GM23248 (cell line): ENCODE data around the gene KRT79. TPM values are rescaled to one million over a fixed set of nuclear protein-coding genes. Genes with fewer than 3 reads are reported as not detected.

Experiments
- DNase-seq: peaks from one replicate; pipeline ENCODE4 v3.0.0-alpha.2; 2015
- H2AFZ ChIP-seq: fragments of 200-600 bp; sonication (generic); 2 replicates; pipeline ENCODE4 v1.6.1; 2016; ENCODE audit warnings: antibody characterized with exemption
- H3F3A ChIP-seq: fragments of 200-600 bp; sonication (generic); 2 replicates; pipeline ENCODE4 v1.6.1; 2016; ENCODE audit warnings: mild to moderate bottlenecking, antibody characterized with exemption, mixed run types; ENCODE audit not compliant: insufficient read depth
- H3K27ac ChIP-seq: fragments of 200-600 bp; sonication (generic); 2 replicates; pipeline ENCODE4 v1.5.1; 2016; ENCODE audit warnings: mild to moderate bottlenecking
- H3K27me3 ChIP-seq: fragments of 200-600 bp; sonication (generic); replicated peaks from 2 replicates; pipeline ENCODE4 v1.6.1; 2016; ENCODE audit warnings: mild to moderate bottlenecking; ENCODE audit not compliant: insufficient read depth
- H3K36me3 ChIP-seq: fragments of 200-600 bp; sonication (generic); 2 replicates; pipeline ENCODE4 v1.6.1; 2016; ENCODE audit warnings: low read depth, mild to moderate bottlenecking
- H3K4me1 ChIP-seq: fragments of 200-600 bp; sonication (generic); 2 replicates; pipeline ENCODE4 v1.6.1; 2016; ENCODE audit warnings: mild to moderate bottlenecking; ENCODE audit not compliant: insufficient read depth
- H3K4me2 ChIP-seq: fragments of 200-600 bp; sonication (generic); one replicate; pipeline ENCODE4 v1.6.1; 2016; ENCODE audit warnings: mild to moderate bottlenecking; ENCODE audit not compliant: unreplicated experiment
- H3K4me3 ChIP-seq: fragments of 200-600 bp; sonication (generic); 2 replicates; pipeline ENCODE4 v1.5.1; 2016; ENCODE audit warnings: mild to moderate bottlenecking
- H3K79me2 ChIP-seq: fragments of 200-600 bp; sonication (generic); 2 replicates; pipeline ENCODE4 v1.6.1; 2016; ENCODE audit warnings: mild to moderate bottlenecking; ENCODE audit not compliant: insufficient read depth
- H3K9ac ChIP-seq: fragments of 200-600 bp; sonication (generic); 2 replicates; pipeline ENCODE4 v1.6.1; 2016; ENCODE audit warnings: mild to moderate bottlenecking
- H3K9me2 ChIP-seq: fragments of 200-600 bp; sonication (generic); 2 replicates; pipeline ENCODE4 v1.6.1; 2016; ENCODE audit warnings: mixed run types, mild to moderate bottlenecking, moderate library complexity; ENCODE audit not compliant: insufficient read depth
- H3K9me3 ChIP-seq: fragments of 200-600 bp; sonication (generic); one replicate; pipeline ENCODE4 v1.6.1; 2017; ENCODE audit warnings: low read depth
- H4K20me1 ChIP-seq: fragments of 200-600 bp; sonication (generic); 2 replicates; pipeline ENCODE4 v1.6.0; 2016; ENCODE audit not compliant: insufficient read depth
- EZH2 ChIP-seq: fragments of 200-600 bp; sonication (generic); IDR thresholded peaks from 2 replicates; pipeline ENCODE4 v1.6.1; 2018; ENCODE audit warnings: antibody characterized with exemption, mild to moderate bottlenecking; ENCODE audit not compliant: insufficient read depth, poor library complexity, severe bottlenecking
- EZH2phosphoT487 ChIP-seq: fragments of 200-600 bp; sonication (generic); IDR thresholded peaks from 2 replicates; pipeline ENCODE4 v1.6.1; 2018; ENCODE audit warnings: antibody characterized with exemption, moderate library complexity, mild to moderate bottlenecking, low read depth; ENCODE audit not compliant: insufficient read depth
- WGBS, 2 experiments: methylation state at CpG; one replicate each; pipeline ENCODE4 v1.1.6; 2015 to 2017; ENCODE audit warnings: low lambda C conversion rate in 2 of 2, low coverage in 1 of 2; ENCODE audit errors: missing lambda C conversion rate in 2 of 2; 5-methylcytosine and 5-hydroxymethylcytosine counted together
- in situ Hi-C: fragments of 300-500 bp; cut with MboI; formaldehyde crosslinking; loops from 2 replicates; pipeline ENCODE4 v1.15.0; 2020
- polyA plus RNA-seq: library from polyadenylated mRNA; unstranded; fragments of >200 nt; fragmentation: Nextera tagmentation; extraction: Ambion mirVana; gene quantifications from 2 replicates; pipeline ENCODE4 v1.2.1, GENCODE V29; 2016
- total RNA-seq: library from RNA; depleted of rRNA; stranded (reverse); fragments of >200 nt; shearing (Covaris generic); gene quantifications from 2 replicates; pipeline ENCODE4 v1.2.3, GENCODE V29; 2014

KRT79 gene
- total and polyA plus RNA-seq, 2 experiments from 2014 or later, result 0.15 TPM; not detected in 1

- Histone ChIP-seq H3K27me3 (peaks cover 45% of the 10 kb centered on the region), H3K4me3 (no peak overlapping the region), H3K27ac (no peak overlapping the region), H3K4me2 (no peak overlapping the region), H3K9me3 (no peaks in the 10 kb centered on the region), H3K9ac (no peak overlapping the region), H3F3A (peaks cover 2% of the 10 kb centered on the region; the same call in 1 of the 2 replicates), H3K9me2 (no peaks in the 10 kb centered on the region), H3K4me1 (peaks cover 16% of the 10 kb centered on the region), H3K36me3 (no peaks in the 10 kb centered on the region), H4K20me1 (no peaks in the 10 kb centered on the region), H3K79me2 (no peaks in the 10 kb centered on the region), H2AFZ (no peak overlapping the region)
- in situ Hi-C loops, result no loop called here
- WGBS, 2 experiments, result 71% methylated on average over 10 of the region's 10 CpGs
- no peak for DNase-seq
- no peak for TF ChIP-seq EZH2
- TF ChIP-seq EZH2phosphoT487, result no peak
These were observed 41.7 kb downstream of the KRT79 start for GRCh38 chr12:52792185-52793029.

- no peaks in the 10 kb centered on the region for H3K36me3 ChIP-seq
- H3K79me2 ChIP-seq, result no peaks in the 10 kb centered on the region
- no peak overlapping the region for H3K9ac ChIP-seq
- in situ Hi-C loops, result no loop called here
- H4K20me1 ChIP-seq, result no peaks in the 10 kb centered on the region
- WGBS, 2 experiments, result 84 to 86% methylated on average over 12 of the region's 12 CpGs
- H3K4me1 ChIP-seq, result peaks cover 10% of the 10 kb centered on the region
- no peak overlapping the region for H3K27ac ChIP-seq
- no peak for DNase-seq
- no peaks in the 10 kb centered on the region for H3F3A ChIP-seq
- H3K4me3 ChIP-seq, result no peak overlapping the region
- peaks cover 51% of the 10 kb centered on the region for H3K27me3 ChIP-seq
- H2AFZ ChIP-seq, result no peak overlapping the region
- TF ChIP-seq EZH2 (no peak), EZH2phosphoT487 (no peak)
- no peak overlapping the region for H3K4me2 ChIP-seq
- H3K9me2 ChIP-seq, result no peaks in the 10 kb centered on the region
- no peaks in the 10 kb centered on the region for H3K9me3 ChIP-seq
These were observed 42.6 kb downstream of the KRT79 start for GRCh38 chr12:52791271-52792184.

GRCh38 chr12:52790427-52791270, 43.5 kb downstream of the KRT79 start:
- in situ Hi-C loops, result no loop called here
- no peak overlapping the region for H3K4me3 ChIP-seq
- H3K9me2 ChIP-seq, result no peaks in the 10 kb centered on the region
- no peaks in the 10 kb centered on the region for H3K36me3 ChIP-seq
- H3K4me2 ChIP-seq, result no peak overlapping the region
- no peak for DNase-seq
- no peaks in the 10 kb centered on the region for H4K20me1 ChIP-seq
- no peak overlapping the region for H3K9ac ChIP-seq
- no peaks in the 10 kb centered on the region for H3F3A ChIP-seq
- H3K9me3 ChIP-seq, result no peaks in the 10 kb centered on the region
- H3K79me2 ChIP-seq, result no peaks in the 10 kb centered on the region
- no peak overlapping the region for H3K27ac ChIP-seq
- peaks cover 55% of the 10 kb centered on the region for H3K27me3 ChIP-seq
- WGBS, 2 experiments, result 54 to 56% methylated on average over 19 of the region's 19 CpGs
- H3K4me1 ChIP-seq, result peaks cover 10% of the 10 kb centered on the region
- TF ChIP-seq EZH2phosphoT487, result no peak
- no peak for TF ChIP-seq EZH2
- no peak overlapping the region for H2AFZ ChIP-seq
